Activated CD4-positive, alpha-beta memory T cell treated with anti-CD3 and anti-CD28 coated beads for 36 hours (primary cell): ENCODE data around the gene REPIN1. TPM values are rescaled to one million over a fixed set of nuclear protein-coding genes. Genes with fewer than 3 reads are reported as not detected.

Experiments used
- CTCF ChIA-PET: fragments of 350-600 bp; sonication (Branson Sonifier 250); formaldehyde crosslinking; loops from one replicate; lab custom pipeline; 2021; ENCODE audit warnings: antibody characterized with exemption, inconsistent platforms; lab: Charles Lee
- POLR2A ChIA-PET: fragments of 350-600 bp; sonication (Branson Sonifier 250); formaldehyde crosslinking; loops from one replicate; lab custom pipeline; 2021; ENCODE audit warnings: antibody characterized with exemption; lab: Charles Lee
- DNase-seq: peaks from one replicate; pipeline ENCODE4 v3.0.0-alpha.2; 2020
- H3K27ac Mint-ChIP-seq: one replicate; pipeline ENCODE4 v1.8.0; 2021; ENCODE audit warnings: mixed read lengths
- H3K27me3 Mint-ChIP-seq: one replicate; pipeline ENCODE4 v1.8.0; 2021; ENCODE audit warnings: mixed read lengths
- H3K36me3 Mint-ChIP-seq: one replicate; pipeline ENCODE4 v1.8.0; 2021; ENCODE audit warnings: mixed read lengths
- H3K4me1 Mint-ChIP-seq: one replicate; pipeline ENCODE4 v1.8.0; 2021; ENCODE audit warnings: low read depth, mixed read lengths
- H3K4me3 Mint-ChIP-seq: one replicate; pipeline ENCODE4 v1.8.0; 2021; ENCODE audit warnings: mild to moderate bottlenecking, mixed read lengths
- H3K9me3 Mint-ChIP-seq: one replicate; pipeline ENCODE4 v1.8.0; 2021; ENCODE audit warnings: mixed read lengths
- intact Hi-C: fragments of 100-400 bp; cut with micrococcal nuclease; formaldehyde crosslinking; loops from one replicate; pipeline ENCODE4 v1.15.1; 2023
- total RNA-seq, 2 experiments: library from RNA; stranded (reverse); gene quantifications; one replicate each; pipeline ENCODE4 v1.2.3, GENCODE V29; 2021

REPIN1 gene
- total RNA-seq, 2 experiments from 2014 or later: 52.3 to 56.9 TPM

DNA sequence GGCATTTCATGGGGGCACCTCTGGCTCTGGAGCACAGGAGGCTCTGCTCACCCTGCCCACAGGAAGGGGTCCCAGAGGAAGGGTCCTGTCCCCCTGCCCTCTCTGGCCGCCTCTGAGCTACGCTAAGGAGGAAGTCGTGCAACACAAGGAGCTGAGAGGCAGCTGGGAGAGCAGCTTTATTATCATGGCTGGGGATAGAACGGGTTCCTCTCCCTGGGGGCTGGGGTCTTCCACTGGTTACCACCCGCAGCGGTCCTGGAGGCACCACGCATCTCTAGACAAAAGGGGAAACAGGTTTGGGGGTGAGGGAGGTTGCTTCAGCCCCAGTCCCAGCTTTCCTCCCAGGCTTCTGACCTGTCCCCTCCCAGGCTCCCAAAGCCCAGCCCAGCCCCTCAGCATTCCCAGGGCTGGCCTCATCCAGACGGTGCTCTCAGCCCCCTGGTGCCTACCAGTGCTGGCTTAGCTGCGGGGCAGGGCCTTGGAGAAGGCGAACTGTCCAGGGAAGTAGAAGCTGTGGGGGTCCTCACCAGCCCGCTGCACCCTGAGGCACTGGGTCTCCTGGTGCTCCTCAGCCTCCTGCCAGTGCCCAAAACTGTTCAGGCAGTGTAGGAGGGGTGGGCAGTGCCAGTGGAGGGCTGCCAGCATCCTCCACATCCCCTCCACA is 30.3 kb upstream of the REPIN1 start:
- intact Hi-C loops: no loop called here
- H3K4me1 Mint-ChIP-seq: peaks cover 4% of the 10 kb centered on the region
- H3K27me3 Mint-ChIP-seq: peaks cover 25% of the 10 kb centered on the region
- ChIA-PET POLR2A (no interaction called here), CTCF (no interaction called here)
- no peak overlapping the region for H3K4me3 Mint-ChIP-seq
- H3K27ac Mint-ChIP-seq: no peak overlapping the region
- no peak for DNase-seq
- no peaks in the 10 kb centered on the region for H3K9me3 Mint-ChIP-seq
- peaks cover 9% of the 10 kb centered on the region for H3K36me3 Mint-ChIP-seq

DNA sequence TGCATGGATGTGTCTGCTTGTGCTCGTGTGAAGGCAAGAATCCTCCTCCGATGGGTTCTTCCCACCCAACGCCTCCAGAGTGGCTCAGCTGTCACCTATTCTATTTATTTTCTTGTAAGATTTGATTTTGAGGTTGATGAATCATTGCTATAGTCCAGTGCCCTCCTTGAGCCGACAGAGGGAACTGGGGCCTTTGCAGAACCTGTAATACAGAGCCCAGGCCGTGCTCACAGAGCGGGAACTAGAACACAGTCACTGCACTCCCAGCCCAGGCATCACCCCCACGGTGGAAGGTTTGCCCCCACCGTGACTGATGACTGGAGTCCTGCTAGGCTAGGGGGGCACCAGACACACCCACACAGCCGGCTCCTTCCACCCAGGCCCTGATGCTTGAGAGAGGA is 29.2 kb upstream of the REPIN1 start:
- H3K36me3 Mint-ChIP-seq: peaks cover 12% of the 10 kb centered on the region
- CTCF ChIA-PET: interaction anchor here (1.3 kb wide), 1 partner anchor 16 kb away, joined by 3 read pairs; no protein-coding TSS in a partner anchor
- H3K4me3 Mint-ChIP-seq: no peak overlapping the region
- H3K27ac Mint-ChIP-seq: no peak overlapping the region
- DNase-seq: no peak
- intact Hi-C loops: no loop called here
- H3K4me1 Mint-ChIP-seq: peaks cover 4% of the 10 kb centered on the region
- POLR2A ChIA-PET: no interaction called here
- peaks cover 4% of the 10 kb centered on the region for H3K9me3 Mint-ChIP-seq
- peaks cover 29% of the 10 kb centered on the region for H3K27me3 Mint-ChIP-seq

DNA sequence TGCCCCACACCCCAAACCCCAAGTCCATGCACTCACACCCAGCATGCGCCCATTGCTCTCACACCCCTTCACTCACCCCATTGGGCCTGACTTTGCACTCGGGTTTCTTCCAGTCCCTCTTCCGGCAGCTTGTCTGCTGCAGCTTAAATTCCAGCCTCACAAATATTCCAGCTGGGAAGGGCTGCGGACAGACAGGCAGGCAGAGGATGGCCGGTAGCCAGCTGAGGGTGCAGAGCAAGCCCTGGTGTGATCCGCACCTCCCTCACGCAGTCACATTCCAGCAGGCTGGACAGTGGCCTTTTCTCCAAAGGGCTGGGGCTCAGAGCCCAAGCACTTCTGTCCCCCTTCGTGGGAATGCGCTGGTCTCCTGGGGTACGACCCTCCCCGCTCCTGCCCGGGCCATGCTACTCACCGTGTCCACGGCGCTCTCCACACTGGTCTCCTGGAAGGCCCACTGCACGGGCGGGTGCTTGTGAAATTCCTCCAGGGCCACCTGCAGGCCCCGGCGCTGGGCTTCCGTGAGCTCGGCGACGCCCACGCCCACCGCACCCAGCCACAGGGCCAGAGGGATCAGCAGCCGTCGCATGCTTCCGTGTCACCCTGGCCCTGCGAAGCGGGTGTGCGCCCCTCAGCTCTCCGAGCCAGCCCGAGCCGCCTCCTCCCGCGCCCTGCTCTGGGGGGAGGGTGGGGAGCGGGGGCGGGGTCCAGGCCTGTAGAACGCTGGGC is 28.4 kb upstream of the REPIN1 start:
- Mint-ChIP-seq H3K27ac (no peak overlapping the region), H3K4me1 (peaks cover 4% of the 10 kb centered on the region), H3K4me3 (no peak overlapping the region), H3K9me3 (peaks cover 4% of the 10 kb centered on the region), H3K27me3 (peaks cover 29% of the 10 kb centered on the region), H3K36me3 (peaks cover 12% of the 10 kb centered on the region)
- no peak for DNase-seq
- intact Hi-C loops: no loop called here
- POLR2A ChIA-PET: no interaction called here
- CTCF ChIA-PET: interaction anchor here (1.3 kb wide), 1 partner anchor 15 kb away, joined by 3 read pairs; no protein-coding TSS in a partner anchor

GRCh38 chr7:150340875-150341262 is 27.8 kb upstream of the REPIN1 start:
- Mint-ChIP-seq H3K9me3 (peaks cover 4% of the 10 kb centered on the region), H3K36me3 (peaks cover 12% of the 10 kb centered on the region)
- POLR2A ChIA-PET: no interaction called here

DNA sequence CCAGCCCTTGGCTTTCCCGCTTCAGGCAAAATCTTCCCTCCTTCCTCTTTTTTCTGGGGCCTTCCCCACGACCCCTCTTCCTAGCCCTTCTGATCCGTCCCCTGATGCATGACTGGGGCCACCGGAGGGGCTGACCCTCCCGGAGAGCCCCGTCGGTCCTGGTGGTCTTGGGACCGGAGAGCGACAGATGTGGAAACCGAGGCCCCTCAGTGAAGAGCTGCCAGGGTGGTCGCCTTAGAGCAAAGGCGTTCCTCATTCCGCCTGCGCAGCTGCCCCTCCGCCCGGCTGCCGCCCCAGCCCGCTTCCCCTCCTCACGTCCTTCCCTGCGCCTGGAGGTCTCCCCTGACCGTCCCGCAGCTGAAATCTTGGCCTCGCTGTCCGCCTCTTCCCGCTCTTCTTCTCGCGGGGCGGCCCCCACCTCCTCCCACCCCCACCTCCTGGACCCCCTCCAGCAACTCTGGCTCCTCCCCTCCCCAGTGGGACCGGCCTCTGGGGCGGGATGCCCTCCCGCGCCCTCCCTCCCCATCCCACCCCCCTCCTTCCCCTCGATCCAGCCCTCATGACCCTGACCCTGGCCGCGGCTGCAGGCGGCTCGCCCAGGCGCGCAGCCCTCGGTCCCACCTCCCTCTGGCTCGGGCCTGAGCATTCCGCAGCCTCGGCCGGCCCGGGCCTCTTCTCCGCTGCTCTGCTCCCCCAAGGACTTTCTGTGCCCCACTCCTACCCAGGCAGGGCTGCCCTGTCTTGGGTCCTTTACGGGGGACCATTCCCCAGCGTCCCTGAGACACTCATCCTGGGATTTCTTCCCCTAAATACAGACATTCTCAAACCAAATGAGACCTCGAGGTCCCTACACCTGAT is 27.1 kb upstream of the REPIN1 start, which contains the start of gene RARRES2:
Gene RARRES2 (minus strand): TSS at position 367 of the 858 bp plus-strand sequence. CDS start 1,020 bp downstream, outside the sequence.
- intact Hi-C loops: no loop called here
- ChIA-PET CTCF (interaction anchor here (0.6 kb wide), 1 partner anchor 21 kb away, joined by 3 read pairs; no protein-coding TSS in a partner anchor), POLR2A (no interaction called here)
- H3K4me3 Mint-ChIP-seq: no peak within 1 kb of the TSS
- H3K27ac Mint-ChIP-seq: no peak within 1 kb of the TSS
- peaks cover 12% of the 10 kb centered on the region for H3K36me3 Mint-ChIP-seq
- H3K4me1 Mint-ChIP-seq: peaks cover 4% of the 10 kb centered on the region
- peaks cover 34% of the 10 kb centered on the region for H3K27me3 Mint-ChIP-seq
- DNase-seq: no peak
- peaks cover 4% of the 10 kb centered on the region for H3K9me3 Mint-ChIP-seq

More at GRCh38 chr7:150340875-150341262, 27.8 kb upstream of the REPIN1 start:
- Mint-ChIP-seq H3K27me3 (peaks cover 29% of the 10 kb centered on the region), H3K4me3 (no peak overlapping the region), H3K4me1 (peaks cover 4% of the 10 kb centered on the region), H3K27ac (no peak overlapping the region)
- CTCF ChIA-PET: no interaction called here
- intact Hi-C loops: no loop called here
- no peak for DNase-seq

DNA sequence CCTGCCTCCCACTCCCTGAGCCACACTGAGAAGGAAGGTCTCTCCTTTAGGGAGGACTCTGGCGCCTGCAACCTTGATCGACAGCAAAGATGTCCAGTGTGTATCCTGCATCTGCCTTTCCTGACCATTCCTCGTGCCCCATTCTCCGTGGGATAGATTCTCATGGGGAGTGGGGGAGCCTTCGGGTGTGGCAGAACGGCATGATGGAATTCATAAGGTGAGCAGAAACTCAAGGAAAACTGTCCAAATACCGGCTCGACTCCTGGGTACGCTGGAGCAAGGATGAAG is 26.6 kb upstream of the REPIN1 start:
- CTCF ChIA-PET: interaction anchor here (0.6 kb wide), 1 partner anchor 21 kb away, joined by 3 read pairs; no protein-coding TSS in a partner anchor
- H3K27ac Mint-ChIP-seq: no peak overlapping the region
- peaks cover 4% of the 10 kb centered on the region for H3K9me3 Mint-ChIP-seq
- peaks cover 8% of the 10 kb centered on the region for H3K36me3 Mint-ChIP-seq
- no peak for DNase-seq
- peaks cover 34% of the 10 kb centered on the region for H3K27me3 Mint-ChIP-seq
- no peak overlapping the region for H3K4me3 Mint-ChIP-seq
- H3K4me1 Mint-ChIP-seq: peaks cover 4% of the 10 kb centered on the region
- intact Hi-C loops: no loop called here
- POLR2A ChIA-PET: no interaction called here

- Mint-ChIP-seq H3K9me3 (peaks cover 4% of the 10 kb centered on the region), H3K4me3 (no peak overlapping the region), H3K27ac (no peak overlapping the region), H3K4me1 (peaks cover 4% of the 10 kb centered on the region), H3K36me3 (peaks cover 3% of the 10 kb centered on the region), H3K27me3 (peaks cover 34% of the 10 kb centered on the region)
- ChIA-PET CTCF (interaction anchor here (0.8 to 1.3 kb wide), 2 partner anchors 12 to 80 kb away, joined by 3 to 5 read pairs; no protein-coding TSS in a partner anchor), POLR2A (interaction anchor here (0.6 kb wide), 1 partner anchor 618 kb away, joined by 3 read pairs; no protein-coding TSS in a partner anchor)
- no peak for DNase-seq
- intact Hi-C loops: no loop called here
Observed at GRCh38 chr7:150343225-150343624, 25.4 kb upstream of the REPIN1 start.

- Mint-ChIP-seq H3K9me3 (peaks cover 4% of the 10 kb centered on the region), H3K4me3 (no peak overlapping the region), H3K27me3 (peaks cover 32% of the 10 kb centered on the region), H3K27ac (no peak overlapping the region), H3K36me3 (peaks cover 3% of the 10 kb centered on the region), H3K4me1 (peaks cover 4% of the 10 kb centered on the region)
- intact Hi-C loops: no loop called here
- CTCF ChIA-PET: interaction anchor here (1.0 to 1.3 kb wide), 2 partner anchors 10 to 11 kb away, joined by 5 read pairs; no protein-coding TSS in a partner anchor
- DNase-seq: no peak
- POLR2A ChIA-PET: interaction anchor here (0.6 kb wide), 1 partner anchor 60 kb away, joined by 4 read pairs; no protein-coding TSS in a partner anchor
Observed at GRCh38 chr7:150344299-150344698, 24.3 kb upstream of the REPIN1 start.

- Mint-ChIP-seq H3K4me1 (peaks cover 2% of the 10 kb centered on the region), H3K27me3 (peaks cover 28% of the 10 kb centered on the region), H3K4me3 (no peak overlapping the region), H3K27ac (no peak overlapping the region), H3K9me3 (peaks cover 4% of the 10 kb centered on the region), H3K36me3 (peaks cover 3% of the 10 kb centered on the region)
- intact Hi-C loops: no loop called here
- ChIA-PET CTCF (interaction anchor here (0.6 to 1.9 kb wide), 3 partner anchors 9 to 246 kb away, joined by 3 to 10 read pairs (median 5); no protein-coding TSS in a partner anchor), POLR2A (interaction anchor here (0.6 kb wide), 1 partner anchor 61 kb away, joined by 4 read pairs; no protein-coding TSS in a partner anchor)
- no peak for DNase-seq
Observed at GRCh38 chr7:150345012-150345411, 23.6 kb upstream of the REPIN1 start.

DNA sequence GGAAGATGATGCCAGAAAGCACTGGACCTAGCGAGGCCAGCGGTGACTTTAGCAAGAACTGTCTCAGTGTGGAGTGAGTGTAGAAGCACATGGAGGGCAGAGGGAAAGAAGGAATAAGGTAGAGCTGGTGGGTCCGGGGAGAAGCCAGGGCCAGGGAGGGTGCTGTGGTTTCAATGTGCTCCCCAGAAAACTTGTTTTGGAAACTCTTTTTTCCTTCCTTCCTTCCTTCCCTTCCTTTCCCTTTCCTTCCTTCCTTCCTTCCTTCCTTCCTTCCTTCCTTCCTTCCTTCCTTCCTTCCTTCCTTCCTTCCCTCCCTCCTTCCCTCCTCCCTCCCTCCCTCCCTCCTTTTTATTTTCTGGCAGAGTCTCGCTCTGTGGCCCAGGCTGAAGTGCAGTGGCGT is 21.7 kb upstream of the REPIN1 start:
- no peak overlapping the region for H3K4me3 Mint-ChIP-seq
- peaks cover 4% of the 10 kb centered on the region for H3K9me3 Mint-ChIP-seq
- intact Hi-C loops: no loop called here
- H3K4me1 Mint-ChIP-seq: no peaks in the 10 kb centered on the region
- ChIA-PET POLR2A (interaction anchor here (1.6 kb wide), 1 partner anchor 17 kb away, joined by 3 read pairs; no protein-coding TSS in a partner anchor), CTCF (no interaction called here)
- H3K36me3 Mint-ChIP-seq: peaks cover 3% of the 10 kb centered on the region
- no peak for DNase-seq
- peaks cover 19% of the 10 kb centered on the region for H3K27me3 Mint-ChIP-seq
- no peak overlapping the region for H3K27ac Mint-ChIP-seq

- Mint-ChIP-seq H3K27ac (no peak overlapping the region), H3K4me1 (peaks cover 11% of the 10 kb centered on the region), H3K27me3 (no peaks in the 10 kb centered on the region), H3K36me3 (no peaks in the 10 kb centered on the region), H3K9me3 (no peaks in the 10 kb centered on the region), H3K4me3 (no peak overlapping the region)
- DNase-seq: no peak
- intact Hi-C loops: no loop called here
- ChIA-PET POLR2A (no interaction called here), CTCF (no interaction called here)
Observed at GRCh38 chr7:150351587-150352194, 16.9 kb upstream of the REPIN1 start.
